ENCODE results near the gene AMIGO3.

DNA sequence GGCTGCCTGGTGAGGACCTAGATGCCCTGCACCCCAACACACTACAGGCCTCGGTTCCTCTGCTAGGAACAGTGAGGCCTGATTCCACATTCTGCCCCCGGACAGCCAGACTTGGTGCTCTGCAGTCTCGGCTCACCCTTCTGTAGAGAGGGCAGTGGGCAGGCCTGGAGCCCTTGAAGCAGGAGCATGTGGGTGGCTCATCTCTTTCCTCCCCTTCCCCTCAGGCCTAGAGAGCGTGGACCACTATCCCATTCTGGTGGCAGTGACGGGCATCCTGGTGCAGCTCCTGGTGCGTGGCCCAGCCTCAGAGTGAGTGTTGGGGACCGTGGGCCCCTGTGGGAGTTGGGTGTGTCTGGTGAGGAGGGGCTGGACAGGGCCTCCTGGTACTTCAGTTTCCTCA lies 3.3 kb downstream of the AMIGO3 start:
- TF ChIP-seq EP300 (IDR thresholded peaks at IDR 0.05), result no peak
- TF ChIP-seq, protein P1, sequence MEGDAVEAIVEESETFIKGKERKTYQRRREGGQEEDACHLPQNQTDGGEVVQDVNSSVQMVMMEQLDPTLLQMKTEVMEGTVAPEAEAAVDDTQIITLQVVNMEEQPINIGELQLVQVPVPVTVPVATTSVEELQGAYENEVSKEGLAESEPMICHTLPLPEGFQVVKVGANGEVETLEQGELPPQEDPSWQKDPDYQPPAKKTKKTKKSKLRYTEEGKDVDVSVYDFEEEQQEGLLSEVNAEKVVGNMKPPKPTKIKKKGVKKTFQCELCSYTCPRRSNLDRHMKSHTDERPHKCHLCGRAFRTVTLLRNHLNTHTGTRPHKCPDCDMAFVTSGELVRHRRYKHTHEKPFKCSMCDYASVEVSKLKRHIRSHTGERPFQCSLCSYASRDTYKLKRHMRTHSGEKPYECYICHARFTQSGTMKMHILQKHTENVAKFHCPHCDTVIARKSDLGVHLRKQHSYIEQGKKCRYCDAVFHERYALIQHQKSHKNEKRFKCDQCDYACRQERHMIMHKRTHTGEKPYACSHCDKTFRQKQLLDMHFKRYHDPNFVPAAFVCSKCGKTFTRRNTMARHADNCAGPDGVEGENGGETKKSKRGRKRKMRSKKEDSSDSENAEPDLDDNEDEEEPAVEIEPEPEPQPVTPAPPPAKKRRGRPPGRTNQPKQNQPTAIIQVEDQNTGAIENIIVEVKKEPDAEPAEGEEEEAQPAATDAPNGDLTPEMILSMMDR (IDR thresholded peaks at IDR 0.05), result no peak
